ENCODE data around the gene MEAF6. TPM values are rescaled to one million over a fixed set of nuclear protein-coding genes. Genes with fewer than 3 reads are reported as not detected.

Gene MEAF6
- total and polyA plus RNA-seq, 2 experiments from 2014 or later = 96.2 to 117 TPM

DNA sequence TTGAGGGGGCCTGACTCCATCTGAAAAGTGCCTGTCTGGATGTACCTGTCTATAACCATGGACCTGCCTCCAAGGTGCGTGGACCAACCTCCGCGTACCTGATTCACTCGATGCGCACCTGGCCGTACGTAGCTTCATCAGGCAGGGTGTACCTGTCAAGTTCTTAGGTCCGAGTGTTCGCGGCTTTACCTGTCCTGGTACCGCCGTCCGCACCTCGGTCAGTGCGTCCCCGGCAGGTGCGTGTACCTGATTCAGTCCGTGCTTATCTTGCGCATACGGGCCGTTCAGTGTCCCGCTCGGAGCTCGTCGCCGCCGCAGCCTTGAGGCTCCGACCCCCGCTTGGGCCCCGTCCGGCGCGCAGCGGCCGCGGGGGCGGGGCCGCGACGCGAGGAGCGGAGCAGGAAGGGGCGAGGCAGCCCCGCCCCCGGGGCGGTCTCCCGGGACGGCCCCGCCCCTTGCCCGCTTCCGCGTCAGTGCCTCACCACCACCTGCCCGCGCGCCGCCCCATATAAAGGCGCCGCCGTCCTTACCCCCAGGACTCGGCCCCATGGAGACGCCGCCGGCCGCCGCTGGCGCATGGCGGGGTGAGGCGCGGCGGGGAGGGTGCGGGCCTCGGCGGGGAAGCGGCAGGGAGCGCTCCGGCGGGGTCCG, 40.4 kb downstream of the MEAF6 start, which contains the start of gene ZC3H12A:
TSS of gene ZC3H12A (plus strand) at position 535 of the 651 bp plus-strand sequence. CDS start 917 bp downstream, outside the sequence.
- no peaks in the 10 kb centered on the region for H3K27me3 ChIP-seq (replicated peaks; ENCODE audit: insufficient read depth)
- H3K4me2 ChIP-seq (ENCODE audit: unreplicated experiment) = peak within 1 kb of the TSS; percentile 96
- peak within 1 kb of the TSS; percentile 87 for H3K4me3 ChIP-seq
- 1 to 2% methylated on average over 30 to 52 of the region's 78 CpGs for WGBS, 2 experiments (ENCODE audit: low coverage in 1 of 2, low lambda C conversion rate in 2 of 2, missing lambda C conversion rate in 2 of 2)
- H3K27ac ChIP-seq = peak within 1 kb of the TSS; percentile 98
- in situ Hi-C loops (cut with MboI) = no loop called here
- peaks cover 70% of the 10 kb centered on the region for H3F3A ChIP-seq (ENCODE audit: insufficient read depth)
- TF ChIP-seq EZH2phosphoT487 (IDR thresholded peaks at IDR 0.05; ENCODE audit: insufficient read depth, low read depth) = no peak
- TF ChIP-seq EZH2 (IDR thresholded peaks at IDR 0.05; ENCODE audit: insufficient read depth, poor library complexity, severe bottlenecking) = no peak
- no peaks in the 10 kb centered on the region for H3K36me3 ChIP-seq (ENCODE audit: low read depth)
- H2AFZ ChIP-seq = peak within 1 kb of the TSS; percentile 79
- H4K20me1 ChIP-seq (ENCODE audit: insufficient read depth) = no peaks in the 10 kb centered on the region
- peak; percentile 94 for DNase-seq
- peaks cover 56% of the 10 kb centered on the region for H3K79me2 ChIP-seq (ENCODE audit: insufficient read depth)
- H3K9ac ChIP-seq = peak within 1 kb of the TSS; percentile 92
- peaks cover 69% of the 10 kb centered on the region for H3K4me1 ChIP-seq (ENCODE audit: insufficient read depth)
- H3K9me2 ChIP-seq (ENCODE audit: insufficient read depth) = no peaks in the 10 kb centered on the region
- no peaks in the 10 kb centered on the region for H3K9me3 ChIP-seq (ENCODE audit: low read depth)

DNA sequence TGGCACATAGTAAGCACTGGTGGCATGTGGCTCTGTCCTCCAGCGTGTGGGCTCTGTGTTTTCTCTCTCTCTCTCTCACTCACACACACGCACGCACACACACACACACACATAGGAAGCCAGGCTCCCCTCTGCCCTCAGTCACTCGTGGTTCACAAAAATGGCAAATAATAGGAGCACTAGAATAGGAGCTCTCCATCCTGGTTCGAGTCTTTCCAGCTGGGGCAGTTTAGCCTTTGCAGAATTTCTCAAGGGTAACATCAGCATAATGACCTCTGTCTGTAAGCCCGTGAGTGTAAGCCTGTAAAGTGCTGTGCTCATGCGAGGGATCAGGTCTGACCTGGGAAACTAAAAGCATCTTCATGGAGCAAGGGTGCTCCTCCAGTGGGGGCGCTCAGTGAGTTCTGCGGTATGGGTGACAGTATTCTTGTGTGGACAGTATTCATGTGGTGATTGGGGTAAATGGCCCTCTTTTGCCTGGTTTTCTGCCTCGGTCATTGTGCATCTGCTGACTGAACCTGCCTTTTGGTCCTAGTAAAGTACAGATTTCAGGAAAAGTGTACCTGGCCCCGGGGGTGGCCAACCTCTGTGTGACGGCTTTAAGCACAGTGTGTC, 41.0 kb downstream of the MEAF6 start:
- H4K20me1 ChIP-seq (ENCODE audit: insufficient read depth) = no peaks in the 10 kb centered on the region
- peak overlapping the region; percentile 79 for H2AFZ ChIP-seq
- H3K4me1 ChIP-seq (ENCODE audit: insufficient read depth) = peaks cover 64% of the 10 kb centered on the region
- peaks cover 52% of the 10 kb centered on the region for H3K79me2 ChIP-seq (ENCODE audit: insufficient read depth)
- no peaks in the 10 kb centered on the region for H3K9me3 ChIP-seq (ENCODE audit: low read depth)
- H3K36me3 ChIP-seq (ENCODE audit: low read depth) = no peaks in the 10 kb centered on the region
- DNase-seq = peak; percentile 31
- H3K27me3 ChIP-seq (replicated peaks; ENCODE audit: insufficient read depth) = no peaks in the 10 kb centered on the region
- peak overlapping the region; percentile 86 for H3K4me2 ChIP-seq (ENCODE audit: unreplicated experiment)
- WGBS, 2 experiments (ENCODE audit: low coverage in 1 of 2, low lambda C conversion rate in 2 of 2, missing lambda C conversion rate in 2 of 2) = 65 to 68% methylated on average over 12 of the region's 12 CpGs
- in situ Hi-C loops (cut with MboI) = no loop called here
- TF ChIP-seq EZH2 (IDR thresholded peaks at IDR 0.05; ENCODE audit: insufficient read depth, poor library complexity, severe bottlenecking) = no peak
- TF ChIP-seq EZH2phosphoT487 (IDR thresholded peaks at IDR 0.05; ENCODE audit: insufficient read depth, low read depth) = no peak
- peak overlapping the region; percentile 92 for H3K9ac ChIP-seq
- H3K9me2 ChIP-seq (ENCODE audit: insufficient read depth) = no peaks in the 10 kb centered on the region
- peak overlapping the region; percentile 87 for H3K4me3 ChIP-seq
- peak overlapping the region; percentile 53 for H3K27ac ChIP-seq
- peaks cover 63% of the 10 kb centered on the region for H3F3A ChIP-seq (ENCODE audit: insufficient read depth)

DNA sequence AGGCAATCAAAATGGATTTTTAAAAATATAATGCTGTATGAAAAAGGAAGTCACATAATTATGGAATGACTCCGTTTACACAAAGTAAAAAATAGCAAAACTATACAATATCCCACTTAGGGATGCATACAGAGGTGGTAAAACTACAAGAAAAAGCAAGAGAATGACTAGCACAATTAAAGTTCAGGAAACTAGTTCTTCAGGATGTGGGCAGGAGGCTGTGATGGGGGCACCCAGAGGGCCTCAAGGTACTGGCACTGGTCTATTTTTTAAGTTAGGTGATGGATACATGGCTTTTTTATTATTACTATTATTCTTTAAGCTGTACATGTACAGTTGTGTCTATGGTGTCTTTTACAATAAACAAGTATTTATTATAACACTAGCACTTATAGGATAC, 41.6 kb downstream of the MEAF6 start:
- H3K79me2 ChIP-seq (ENCODE audit: insufficient read depth) = peaks cover 47% of the 10 kb centered on the region
- peaks cover 58% of the 10 kb centered on the region for H3F3A ChIP-seq (ENCODE audit: insufficient read depth)
- TF ChIP-seq EZH2phosphoT487 (IDR thresholded peaks at IDR 0.05; ENCODE audit: insufficient read depth, low read depth) (no peak), EZH2 (IDR thresholded peaks at IDR 0.05; ENCODE audit: insufficient read depth, poor library complexity, severe bottlenecking) (no peak)
- no peak overlapping the region for H2AFZ ChIP-seq
- no peaks in the 10 kb centered on the region for H3K27me3 ChIP-seq (replicated peaks; ENCODE audit: insufficient read depth)
- H3K9me2 ChIP-seq (ENCODE audit: insufficient read depth) = no peaks in the 10 kb centered on the region
- peak overlapping the region; percentile 86 for H3K4me2 ChIP-seq (ENCODE audit: unreplicated experiment)
- peak overlapping the region; percentile 88 for H3K27ac ChIP-seq
- H3K4me3 ChIP-seq = no peak overlapping the region
- no peak for DNase-seq
- 63 to 72% methylated on average over 1 of the region's 1 CpG for WGBS, 2 experiments (ENCODE audit: low coverage in 1 of 2, low lambda C conversion rate in 2 of 2, missing lambda C conversion rate in 2 of 2)
- H4K20me1 ChIP-seq (ENCODE audit: insufficient read depth) = no peaks in the 10 kb centered on the region
- H3K9me3 ChIP-seq (ENCODE audit: low read depth) = no peaks in the 10 kb centered on the region
- 0 out of 2 replicates have a peak overlapping the region, but pooled peaks have one; percentile 74 for H3K9ac ChIP-seq
- in situ Hi-C loops (cut with MboI) = no loop called here
- peaks cover 59% of the 10 kb centered on the region for H3K4me1 ChIP-seq (ENCODE audit: insufficient read depth)
- H3K36me3 ChIP-seq (ENCODE audit: low read depth) = no peaks in the 10 kb centered on the region

DNA sequence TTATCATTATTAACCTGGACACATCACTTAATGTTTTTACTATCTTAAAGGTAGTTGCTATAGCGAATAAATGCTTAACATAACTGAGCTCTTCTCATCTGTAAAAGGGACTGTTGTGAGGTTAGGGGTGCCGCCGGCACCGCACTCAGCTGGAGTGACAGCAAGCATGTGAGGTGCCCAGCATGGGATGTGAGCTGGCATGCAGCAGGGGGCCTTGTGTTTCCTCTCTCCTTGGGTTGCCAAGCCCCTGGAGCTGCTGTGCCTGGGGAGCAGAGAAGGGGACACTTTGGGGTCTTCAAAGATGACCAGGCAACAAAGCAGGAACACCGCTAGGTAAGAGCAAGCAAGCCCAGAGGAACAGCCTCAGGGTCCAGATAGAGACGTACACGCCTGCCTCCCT, 42.3 kb downstream of the MEAF6 start:
- no peaks in the 10 kb centered on the region for H3K27me3 ChIP-seq (replicated peaks; ENCODE audit: insufficient read depth)
- WGBS, 2 experiments (ENCODE audit: low coverage in 1 of 2, low lambda C conversion rate in 2 of 2, missing lambda C conversion rate in 2 of 2) = 82 to 83% methylated on average over 7 of the region's 7 CpGs
- H3K9me3 ChIP-seq (ENCODE audit: low read depth) = no peaks in the 10 kb centered on the region
- peak overlapping the region; percentile 74 for H3K9ac ChIP-seq
- no peak for DNase-seq
- no peak overlapping the region for H2AFZ ChIP-seq
- in situ Hi-C loops (cut with MboI) = no loop called here
- peaks cover 52% of the 10 kb centered on the region for H3K4me1 ChIP-seq (ENCODE audit: insufficient read depth)
- H3K36me3 ChIP-seq (ENCODE audit: low read depth) = no peaks in the 10 kb centered on the region
- no peaks in the 10 kb centered on the region for H3K9me2 ChIP-seq (ENCODE audit: insufficient read depth)
- H3F3A ChIP-seq (ENCODE audit: insufficient read depth) = peaks cover 51% of the 10 kb centered on the region
- peak overlapping the region; percentile 88 for H3K27ac ChIP-seq
- H3K79me2 ChIP-seq (ENCODE audit: insufficient read depth) = peaks cover 44% of the 10 kb centered on the region
- no peaks in the 10 kb centered on the region for H4K20me1 ChIP-seq (ENCODE audit: insufficient read depth)
- H3K4me2 ChIP-seq (ENCODE audit: unreplicated experiment) = peak overlapping the region; percentile 86
- peak overlapping the region; percentile 66; the same call in 1 of the 2 replicates for H3K4me3 ChIP-seq
- no peak for TF ChIP-seq EZH2 (IDR thresholded peaks at IDR 0.05; ENCODE audit: insufficient read depth, poor library complexity, severe bottlenecking)
- no peak for TF ChIP-seq EZH2phosphoT487 (IDR thresholded peaks at IDR 0.05; ENCODE audit: insufficient read depth, low read depth)
